GM12874 (cell line): ENCODE data around the gene IAH1.

ENCODE experiments used
- TF ChIP-seq, protein P1 (sequence below): IDR thresholded peaks from 2 replicates; pipeline ENCODE4 v1.5.1; 2011; ENCODE audit warnings: low read depth, mild to moderate bottlenecking, control low read depth, low read length, moderate library complexity; ENCODE audit not compliant: insufficient read depth

The IAH1 gene

DNA sequence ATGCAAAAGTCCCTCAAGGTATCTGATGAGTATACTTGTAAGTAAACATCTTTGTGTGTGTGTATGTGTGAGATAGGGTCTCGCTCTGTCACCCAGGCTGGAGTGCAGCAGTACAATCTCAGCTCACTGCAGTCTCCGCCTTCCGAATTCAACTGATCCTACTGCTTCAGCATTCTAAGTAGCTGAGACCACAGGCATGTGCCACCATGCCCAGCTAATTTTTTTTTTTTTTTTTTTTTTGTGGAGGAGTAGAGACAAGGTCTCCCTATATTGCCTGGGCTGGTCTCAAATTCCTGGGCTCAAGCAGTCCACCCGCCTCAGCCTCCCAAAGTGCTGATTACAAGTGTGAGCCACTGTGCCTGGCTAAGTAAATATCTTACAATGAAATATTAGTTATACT is 58.1 kb downstream of the IAH1 start:
- TF ChIP-seq, protein P1, sequence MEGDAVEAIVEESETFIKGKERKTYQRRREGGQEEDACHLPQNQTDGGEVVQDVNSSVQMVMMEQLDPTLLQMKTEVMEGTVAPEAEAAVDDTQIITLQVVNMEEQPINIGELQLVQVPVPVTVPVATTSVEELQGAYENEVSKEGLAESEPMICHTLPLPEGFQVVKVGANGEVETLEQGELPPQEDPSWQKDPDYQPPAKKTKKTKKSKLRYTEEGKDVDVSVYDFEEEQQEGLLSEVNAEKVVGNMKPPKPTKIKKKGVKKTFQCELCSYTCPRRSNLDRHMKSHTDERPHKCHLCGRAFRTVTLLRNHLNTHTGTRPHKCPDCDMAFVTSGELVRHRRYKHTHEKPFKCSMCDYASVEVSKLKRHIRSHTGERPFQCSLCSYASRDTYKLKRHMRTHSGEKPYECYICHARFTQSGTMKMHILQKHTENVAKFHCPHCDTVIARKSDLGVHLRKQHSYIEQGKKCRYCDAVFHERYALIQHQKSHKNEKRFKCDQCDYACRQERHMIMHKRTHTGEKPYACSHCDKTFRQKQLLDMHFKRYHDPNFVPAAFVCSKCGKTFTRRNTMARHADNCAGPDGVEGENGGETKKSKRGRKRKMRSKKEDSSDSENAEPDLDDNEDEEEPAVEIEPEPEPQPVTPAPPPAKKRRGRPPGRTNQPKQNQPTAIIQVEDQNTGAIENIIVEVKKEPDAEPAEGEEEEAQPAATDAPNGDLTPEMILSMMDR, result no peak

DNA sequence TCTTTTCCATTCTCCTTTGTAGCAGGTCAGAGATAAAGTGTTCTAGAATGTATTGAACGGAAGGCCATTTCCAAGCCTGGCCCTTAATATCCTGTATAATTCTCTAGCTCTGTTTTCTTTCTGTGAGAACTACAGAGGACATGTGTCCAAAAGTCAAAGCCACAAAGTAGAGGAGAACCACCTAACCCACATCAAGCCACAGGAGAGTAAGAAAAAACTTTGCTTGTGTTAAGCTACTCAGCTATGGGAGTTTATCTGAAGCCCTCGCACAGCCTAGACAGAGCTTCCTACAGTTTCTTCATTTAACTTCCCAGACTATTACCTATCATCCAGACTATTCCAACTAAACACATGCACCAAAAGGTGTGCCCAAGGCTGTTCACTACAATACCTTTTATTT is 59.3 kb downstream of the IAH1 start:
- TF ChIP-seq, protein P1, result no peak

DNA sequence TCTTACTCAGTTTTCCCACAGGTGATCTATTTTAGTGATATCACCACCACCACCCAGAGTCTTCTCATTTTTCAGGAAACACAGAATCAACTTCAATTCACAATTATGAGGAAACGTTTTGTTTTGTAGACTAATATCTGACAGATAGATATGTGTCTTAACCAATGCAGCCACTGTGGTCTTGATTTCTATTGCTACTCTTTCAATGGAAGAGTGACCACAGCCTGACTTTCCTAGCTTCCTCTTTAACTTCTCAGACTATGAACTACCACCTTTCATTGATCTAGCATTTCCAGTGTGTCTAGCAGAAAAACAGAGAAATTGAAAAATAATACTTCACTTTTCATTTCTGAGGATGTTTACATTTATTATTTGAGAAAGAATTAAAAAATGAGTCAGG is 60.8 kb downstream of the IAH1 start:
- TF ChIP-seq, protein P1, result no peak

DNA sequence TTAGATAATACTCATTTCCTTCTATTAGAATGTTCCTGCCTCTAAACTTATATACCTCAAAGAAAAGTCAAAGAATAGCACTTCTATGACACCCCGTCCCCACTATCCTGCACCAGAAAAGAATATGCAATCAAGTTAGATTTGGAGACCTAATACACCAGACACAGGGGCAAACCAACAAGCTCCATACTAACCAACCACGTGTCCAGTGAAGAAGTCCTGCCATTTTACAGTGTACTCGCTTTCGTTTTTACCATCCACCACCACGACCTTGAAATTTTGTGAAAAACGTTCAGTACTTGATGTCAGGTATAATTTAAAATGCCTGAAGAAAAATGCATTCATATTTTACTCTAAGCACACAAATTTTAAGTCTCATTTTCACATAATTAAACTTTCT is 62.2 kb downstream of the IAH1 start:
- TF ChIP-seq, protein P1, result no peak

DNA sequence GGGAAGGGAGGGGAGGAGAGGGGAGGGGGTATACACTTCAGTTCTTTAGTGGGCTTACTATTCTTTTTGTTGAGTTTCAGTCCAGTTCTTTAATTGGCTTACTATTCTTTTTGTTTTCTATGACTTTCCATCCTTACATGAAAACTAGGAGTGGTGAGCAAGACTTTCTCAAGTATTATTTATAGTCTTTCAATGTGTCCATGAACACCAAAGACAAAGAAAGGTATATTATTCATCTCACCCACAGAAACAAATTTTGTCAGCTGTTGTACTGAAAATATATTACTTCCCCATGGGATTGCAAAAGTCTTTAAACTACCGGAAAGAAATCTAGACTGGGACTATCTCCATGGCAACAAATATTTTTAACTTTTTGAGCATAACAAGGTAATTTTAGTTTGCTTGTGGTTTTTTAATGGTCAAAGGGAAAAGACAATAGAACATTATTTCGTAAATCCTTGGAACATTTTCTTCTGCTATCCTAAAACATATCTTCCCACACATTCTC is 63.7 kb downstream of the IAH1 start:
- TF ChIP-seq, protein P1, result no peak
